AG04450 (cell line): Measurements from ENCODE around the gene IRAK1. TPM values are rescaled to one million over a fixed set of nuclear protein-coding genes. Genes with fewer than 3 reads are reported as not detected.

Source experiments
- CTCF ChIA-PET: fragments of 300-600, 350-600 bp; formaldehyde crosslinking; extraction: SDS; loops from one replicate; lab custom pipeline; 2022; ENCODE audit warnings: antibody characterized with exemption, inconsistent platforms; lab: Charles Lee
- POLR2A ChIA-PET: fragments of 350-600 bp; formaldehyde crosslinking; extraction: SDS; loops from one replicate; lab custom pipeline; 2021; ENCODE audit warnings: antibody characterized with exemption, inconsistent platforms; lab: Yijun Ruan, JAX
- DNase-seq: peaks from one replicate; pipeline ENCODE4 v3.0.0-alpha.2; 2011; ENCODE audit warnings: low read depth, low spot score
- H3K27ac ChIP-seq: one replicate; pipeline ENCODE4 v1.5.1; 2012; ENCODE audit warnings: low read depth, low read length, control low read depth
- H3K27me3 ChIP-seq: one replicate; pipeline ENCODE4 v1.6.0; 2012; ENCODE audit warnings: low read length; ENCODE audit not compliant: control insufficient read depth, insufficient read depth
- H3K4me3 ChIP-seq: 2 replicates; pipeline ENCODE4 v1.5.1; 2011; ENCODE audit warnings: mild to moderate bottlenecking, low read depth, low read length, control low read depth
- H3K9me3 ChIP-seq: 2 replicates; pipeline ENCODE4 v1.5.1; 2012; ENCODE audit warnings: low read length; ENCODE audit not compliant: control insufficient read depth, insufficient read depth
- CTCF ChIP-seq: IDR thresholded peaks from 2 replicates; pipeline ENCODE4 v1.5.1; 2011; ENCODE audit warnings: low read depth, low read length, control low read depth, inconsistent platforms
- polyA plus RNA-seq: library from polyadenylated mRNA; depleted of rRNA; stranded (reverse); fragments of >200 nt; gene quantifications from 2 replicates; pipeline ENCODE4 v1.2.3, GENCODE V29; 2011

The IRAK1 gene
- polyA plus RNA-seq, 1 experiment: 31.6 TPM

GRCh38 chrX:154022108-154022507 lies 2.4 kb upstream of the IRAK1 start:
- Histone ChIP-seq H3K27ac (no peak overlapping the region), H3K9me3 (no peaks in the 10 kb centered on the region), H3K27me3 (no peaks in the 10 kb centered on the region), H3K4me3 (no peak overlapping the region)
- TF ChIP-seq CTCF: no peak
- no peak for DNase-seq
- POLR2A ChIA-PET: no interaction called here
- CTCF ChIA-PET: no interaction called here

GRCh38 chrX:154021131-154021611 lies 1.5 kb upstream of the IRAK1 start:
- ChIA-PET POLR2A (interaction anchor here (0.5 kb wide), 1 partner anchor 348 kb away, joined by 3 read pairs; no protein-coding TSS in a partner anchor), CTCF (no interaction called here)
- Histone ChIP-seq H3K27ac (no peak overlapping the region), H3K9me3 (no peaks in the 10 kb centered on the region), H3K4me3 (no peak overlapping the region), H3K27me3 (no peaks in the 10 kb centered on the region)
- TF ChIP-seq CTCF: no peak
- DNase-seq: no peak

GRCh38 chrX:154020536-154021115 lies 924 bp upstream of the IRAK1 start:
- DNase-seq: no peak
- H3K27ac ChIP-seq: peak overlapping the region; percentile 65
- no peaks in the 10 kb centered on the region for H3K27me3 ChIP-seq
- no peak for TF ChIP-seq CTCF
- H3K9me3 ChIP-seq: no peaks in the 10 kb centered on the region
- ChIA-PET POLR2A (interaction anchor here (1.3 kb wide), 1 partner anchor 20 kb away, joined by 4 read pairs; no protein-coding TSS in a partner anchor), CTCF (interaction anchor here (0.5 kb wide), 1 partner anchor 11 kb away, joined by 3 read pairs; no protein-coding TSS in a partner anchor)
- peak overlapping the region; percentile 58 for H3K4me3 ChIP-seq

GRCh38 chrX:154019061-154019621 lies 561 bp downstream of the IRAK1 start:
- Histone ChIP-seq H3K4me3 (peak overlapping the region; percentile 63), H3K9me3 (no peaks in the 10 kb centered on the region), H3K27ac (no peak overlapping the region), H3K27me3 (no peaks in the 10 kb centered on the region)
- ChIA-PET CTCF (no interaction called here), POLR2A (interaction anchor here (0.8 kb wide), 1 partner anchor 21 kb away, joined by 4 read pairs; no protein-coding TSS in a partner anchor)
- no peak for TF ChIP-seq CTCF
- no peak for DNase-seq

- TF ChIP-seq CTCF: no peak
- DNase-seq: no peak
- H3K4me3 ChIP-seq: peak overlapping the region; percentile 63
- H3K27me3 ChIP-seq: no peaks in the 10 kb centered on the region
- H3K9me3 ChIP-seq: no peaks in the 10 kb centered on the region
- H3K27ac ChIP-seq: no peak overlapping the region
- ChIA-PET CTCF (no interaction called here), POLR2A (interaction anchor here (0.8 kb wide), 1 partner anchor 22 kb away, joined by 4 read pairs; no protein-coding TSS in a partner anchor)
Observed at GRCh38 chrX:154018518-154019060, 1.1 kb downstream of the IRAK1 start.
